NCI-H2171 treated with DMSO at 0.1 percent for 48 hours (cell line): Measurements from ENCODE around the gene MGMT.

Source experiments
- DNase-seq: peaks from one replicate; lab custom pipeline; 2025; lab: John Stamatoyannopoulos, UW

The MGMT gene

GRCh38 chr10:129774736-129775401 lies 307.8 kb downstream of the MGMT start:
- DNase-seq = no peak

DNA sequence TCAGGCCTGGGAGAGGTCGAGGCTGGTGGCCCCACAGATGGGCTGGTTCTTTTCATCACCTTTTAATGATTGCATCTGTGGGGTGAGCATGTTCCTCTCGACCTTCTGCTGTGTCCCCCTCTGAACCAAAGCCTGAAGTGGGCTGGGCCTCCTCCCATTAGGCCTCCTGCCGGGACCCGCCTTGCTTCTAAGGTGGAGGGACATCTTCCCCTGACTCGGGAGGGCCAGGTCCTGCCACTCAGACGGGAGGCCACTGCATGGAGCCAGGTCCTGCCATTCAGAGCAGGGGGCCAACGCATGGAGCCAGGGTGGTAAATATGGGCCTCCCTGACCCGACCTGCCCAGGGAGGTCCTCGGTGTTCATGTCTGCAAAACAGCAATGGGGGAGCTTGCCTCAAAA lies 308.6 kb downstream of the MGMT start:
- DNase-seq = no peak

DNA sequence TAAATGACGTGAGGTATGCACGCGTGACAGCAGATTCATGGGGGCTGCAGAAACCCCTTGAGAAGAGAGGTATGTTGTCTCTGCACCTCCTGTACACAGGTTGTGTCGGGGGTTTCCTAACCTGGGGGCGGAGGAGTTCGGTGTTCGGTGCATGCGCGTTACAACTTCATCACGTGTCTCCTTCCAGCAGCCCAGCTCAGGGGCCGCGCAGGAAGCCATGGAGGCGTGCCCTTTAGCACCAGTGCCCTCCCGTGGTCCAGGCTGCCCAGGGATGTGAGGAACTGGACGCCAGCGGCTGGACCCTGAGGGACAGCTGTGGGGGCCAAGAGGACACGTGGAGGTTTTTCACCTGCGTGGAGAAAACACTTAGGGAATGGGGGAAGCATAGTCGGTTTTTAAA lies 310.6 kb downstream of the MGMT start:
- no peak for DNase-seq

DNA sequence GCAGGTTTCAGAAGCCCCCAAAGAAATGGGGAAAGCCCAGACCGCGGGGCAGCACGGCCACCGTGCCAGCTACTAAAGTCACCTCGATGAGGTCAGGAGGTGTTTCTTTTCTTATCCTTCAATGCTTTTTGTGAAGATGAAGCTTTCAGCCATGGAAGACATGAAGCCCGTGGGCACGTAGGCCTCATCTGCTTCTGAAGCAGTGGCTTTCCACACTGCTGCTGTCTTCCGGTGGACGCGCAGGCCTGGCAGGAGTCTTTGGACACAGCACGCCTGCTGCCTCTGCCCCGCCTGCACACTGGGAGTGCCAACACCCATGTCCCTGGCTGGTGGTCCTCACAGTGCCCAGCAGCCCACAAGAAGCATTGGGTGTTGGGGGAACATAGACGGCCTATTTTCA lies 311.5 kb downstream of the MGMT start:
- DNase-seq = no peak

DNA sequence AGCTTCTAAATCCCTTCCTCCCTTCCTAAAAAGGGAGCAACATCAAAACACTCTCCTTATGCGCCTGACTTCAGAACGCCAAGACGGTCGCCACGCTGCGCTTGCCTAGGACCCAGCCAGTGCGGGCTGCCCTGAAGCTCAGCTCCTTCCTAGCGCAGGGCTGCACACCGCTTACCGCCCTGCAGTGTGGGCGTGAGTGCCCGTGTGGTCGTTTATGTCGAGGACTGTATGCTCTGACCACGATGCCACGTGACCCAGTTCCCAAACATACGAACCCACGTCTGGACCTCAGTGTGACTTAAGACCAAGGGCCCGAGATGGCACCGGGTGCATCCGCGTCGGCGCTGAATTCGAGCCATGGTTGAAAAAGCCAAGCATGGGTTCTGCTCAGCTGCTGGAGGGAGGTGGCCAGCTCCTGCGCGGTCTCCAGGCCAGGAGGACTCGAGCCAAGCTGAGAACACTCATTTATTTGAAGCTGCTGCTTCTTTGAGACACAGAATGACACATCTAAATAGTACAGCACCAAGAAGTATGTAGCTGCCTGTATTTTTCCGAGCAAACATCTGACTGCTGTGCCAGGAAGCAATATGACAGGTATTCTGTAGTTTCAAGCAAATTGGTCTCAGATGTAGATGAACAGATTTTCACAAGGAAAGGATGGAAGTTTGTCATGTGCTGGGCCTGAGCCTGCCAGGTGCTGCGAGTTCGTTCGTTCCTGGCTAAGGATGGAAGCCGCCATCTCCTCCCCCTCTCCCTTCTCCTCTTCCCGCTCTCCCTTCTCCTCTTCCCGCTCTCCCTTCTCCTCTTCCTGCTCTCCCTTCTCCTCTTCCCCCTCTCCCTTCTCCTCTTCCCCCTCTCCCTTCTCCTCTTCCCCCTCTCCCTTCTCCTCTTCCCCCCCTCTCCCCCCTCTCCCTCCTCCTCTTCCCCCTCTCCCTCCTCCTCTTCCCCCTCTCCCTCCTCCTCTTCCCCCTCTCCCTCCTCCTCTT lies 312.4 kb downstream of the MGMT start:
- DNase-seq = no peak

DNA sequence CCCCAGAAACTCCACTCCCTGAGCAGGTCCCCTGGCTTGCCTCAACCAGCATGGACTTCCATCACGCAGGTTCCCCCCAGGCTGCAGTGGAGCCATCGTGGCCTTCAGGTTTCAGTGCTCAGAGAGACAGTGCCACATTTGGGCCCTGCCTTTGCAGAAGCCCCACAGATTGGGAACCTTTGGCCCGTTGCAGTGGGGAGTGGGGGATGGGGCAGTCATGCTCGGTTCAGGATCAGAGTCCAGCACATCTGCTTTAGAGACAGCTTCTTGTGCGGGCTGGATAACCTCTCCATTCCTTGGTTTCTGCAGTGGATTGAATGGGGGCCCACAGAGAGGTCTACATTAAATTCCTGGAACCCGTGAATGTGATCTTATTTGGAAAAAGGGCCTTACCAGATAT lies 313.2 kb downstream of the MGMT start:
- DNase-seq = no peak

DNA sequence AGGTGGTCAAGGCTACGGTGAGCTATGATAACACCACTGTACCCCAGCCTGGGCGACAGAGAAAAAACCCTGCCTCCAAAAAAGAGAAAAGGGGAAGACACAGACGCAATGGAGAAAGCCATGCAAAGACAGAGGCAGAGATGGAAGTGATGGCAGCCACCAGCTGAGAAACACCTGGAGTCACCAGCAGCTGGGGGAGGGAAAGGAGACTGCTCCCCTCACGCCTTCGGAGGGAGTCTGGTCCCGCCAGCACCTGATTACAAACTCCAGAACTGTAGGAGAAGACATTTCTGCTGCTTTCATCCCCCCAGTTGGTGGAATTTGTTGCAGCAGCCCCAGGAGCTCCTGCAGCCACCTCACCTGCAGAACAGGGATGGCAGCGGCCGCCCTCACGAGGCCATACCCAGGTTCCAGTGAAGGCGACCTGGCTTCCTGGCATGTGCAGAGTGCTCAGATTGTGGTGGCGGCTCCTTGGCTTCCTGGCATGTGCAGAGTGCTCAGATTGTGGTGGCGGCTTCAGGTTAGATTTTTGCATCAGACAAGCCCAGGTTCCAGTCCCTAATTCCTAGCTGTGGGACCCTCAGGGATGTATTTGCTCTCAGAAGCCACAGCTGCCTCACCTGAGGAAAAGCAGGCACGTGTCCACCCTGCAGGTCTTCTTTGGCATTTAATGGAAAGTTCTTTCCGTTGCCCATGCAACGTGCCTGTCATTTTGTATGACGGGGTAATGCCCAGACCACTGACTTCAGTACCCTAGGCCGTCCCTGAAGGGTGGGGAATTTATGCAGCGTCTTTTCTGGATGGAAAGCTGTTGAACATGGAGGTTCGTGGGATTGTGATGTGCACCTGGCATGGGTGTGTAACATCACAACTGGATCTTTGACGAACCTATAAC lies 314.1 kb downstream of the MGMT start:
- no peak for DNase-seq

DNA sequence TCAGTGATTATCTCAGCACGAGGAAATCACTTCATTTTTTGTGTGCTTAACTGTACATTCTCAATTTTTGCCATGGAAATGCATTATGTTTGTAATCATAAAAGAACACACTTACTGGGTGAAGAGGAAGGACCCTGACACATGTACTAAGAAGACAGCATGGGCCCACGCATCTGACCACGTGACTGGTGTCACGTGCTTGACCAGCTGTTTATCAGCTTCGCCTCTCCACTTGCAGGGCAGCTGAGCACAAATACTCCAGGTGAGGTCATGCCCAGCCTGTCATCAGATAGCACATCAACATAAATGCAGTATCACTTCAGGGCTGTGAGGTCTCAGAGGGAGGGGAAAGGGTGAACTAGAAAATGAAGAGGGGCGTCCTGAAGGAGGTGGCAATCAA lies 317.2 kb downstream of the MGMT start:
- DNase-seq = peak; percentile 48

GRCh38 chr10:129784891-129785290 lies 317.9 kb downstream of the MGMT start:
- DNase-seq = no peak

DNA sequence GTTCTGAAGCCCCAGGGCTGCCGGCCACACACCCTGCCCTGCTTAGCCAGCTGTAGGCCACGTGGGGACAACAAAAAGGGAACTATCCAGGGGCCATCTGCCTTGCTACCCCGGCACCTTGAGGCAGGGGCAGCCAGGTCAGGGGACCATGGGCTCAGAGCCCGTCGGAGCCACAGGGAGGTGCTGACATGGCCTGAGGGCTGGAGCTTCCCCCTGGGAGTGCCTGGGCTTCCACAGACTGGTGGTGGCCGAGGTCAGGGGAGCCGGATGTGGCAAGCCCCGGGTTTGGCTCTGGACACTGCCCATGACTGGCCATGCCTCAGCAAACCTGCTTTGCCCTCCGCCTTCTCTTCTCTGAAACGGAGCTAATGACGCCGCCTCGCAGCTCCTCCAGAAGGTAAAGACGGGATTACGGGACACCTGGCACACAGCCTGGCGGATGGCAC lies 318.5 kb downstream of the MGMT start:
- no peak for DNase-seq

- no peak for DNase-seq
Measured at GRCh38 chr10:129786216-129786615, 319.2 kb downstream of the MGMT start.

GRCh38 chr10:129787557-129787956 lies 320.5 kb downstream of the MGMT start:
- no peak for DNase-seq

DNA sequence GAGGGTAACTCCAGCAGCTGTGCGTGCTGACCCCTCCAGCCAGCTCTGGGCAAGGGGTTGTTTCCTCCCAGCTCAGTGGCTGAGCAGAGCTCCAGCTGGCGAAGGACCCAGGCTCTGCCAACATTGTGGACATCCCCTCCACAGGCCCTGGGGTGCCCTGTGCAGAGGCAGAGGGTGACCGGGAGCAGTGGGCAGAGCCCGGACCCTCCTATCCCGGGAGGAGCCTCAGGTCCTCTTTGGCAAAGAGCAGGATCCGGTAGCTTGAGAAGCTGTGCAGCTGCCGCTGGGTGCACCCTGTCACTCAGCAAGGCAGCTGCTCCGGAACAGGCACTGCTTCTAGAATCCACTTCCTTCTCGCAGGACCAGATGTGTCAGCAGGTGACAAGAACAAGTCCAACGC lies 321.2 kb downstream of the MGMT start:
- DNase-seq = no peak

DNA sequence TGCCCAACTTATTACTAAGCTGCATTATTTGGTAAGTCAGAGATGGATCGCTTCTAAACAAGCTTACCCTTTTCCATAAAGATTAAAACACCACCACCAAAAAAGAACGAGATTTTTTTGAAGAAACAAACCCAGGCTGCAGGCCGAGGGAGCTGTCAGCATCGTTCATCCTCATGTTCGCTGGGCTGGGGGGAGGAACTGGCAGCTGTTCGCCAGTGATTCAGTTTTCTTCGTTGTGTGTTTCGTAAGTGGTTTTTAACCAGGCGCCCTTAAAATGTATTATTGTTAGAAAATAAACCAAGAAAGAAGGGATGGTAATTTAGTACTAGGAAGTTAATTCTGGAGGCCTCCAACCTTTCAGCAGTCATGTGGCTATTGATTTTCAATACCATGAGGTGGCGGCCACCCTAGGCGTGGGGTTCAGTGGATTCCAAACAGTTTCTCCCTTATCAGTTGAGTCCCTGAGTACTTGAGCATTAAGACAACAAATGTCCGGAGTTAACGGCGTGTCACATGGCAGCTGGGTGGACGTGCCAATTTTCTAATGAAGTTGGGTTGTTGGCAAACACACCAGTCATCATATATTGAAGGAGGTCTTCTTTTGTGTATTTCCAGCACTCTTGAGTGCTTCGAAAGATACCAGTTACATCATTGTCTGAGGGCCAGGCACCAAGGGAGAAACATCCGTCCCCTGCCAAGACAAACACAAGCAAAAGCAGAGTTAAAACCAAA lies 323.8 kb downstream of the MGMT start:
- no peak for DNase-seq

- peak; percentile 82 for DNase-seq
Measured at GRCh38 chr10:129792141-129792540, 325.1 kb downstream of the MGMT start.

DNA sequence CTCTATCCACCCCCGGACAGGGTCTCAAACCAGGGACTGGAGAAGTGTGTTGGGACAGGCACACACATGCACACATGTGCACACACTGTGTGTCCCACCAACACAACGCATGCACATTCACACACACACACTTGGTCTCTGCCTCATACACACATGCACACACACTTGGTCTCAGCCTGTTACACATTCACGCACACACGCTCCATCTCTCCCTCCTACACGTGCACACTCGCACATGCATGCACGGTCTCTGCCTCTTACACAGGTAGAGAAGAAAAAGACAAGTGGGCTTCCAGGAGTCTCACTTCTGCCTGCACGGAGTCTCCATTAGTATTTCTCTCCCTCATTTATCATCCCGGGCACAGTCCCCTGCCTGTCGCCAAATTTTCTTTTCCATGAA lies 325.8 kb downstream of the MGMT start:
- DNase-seq = no peak

DNA sequence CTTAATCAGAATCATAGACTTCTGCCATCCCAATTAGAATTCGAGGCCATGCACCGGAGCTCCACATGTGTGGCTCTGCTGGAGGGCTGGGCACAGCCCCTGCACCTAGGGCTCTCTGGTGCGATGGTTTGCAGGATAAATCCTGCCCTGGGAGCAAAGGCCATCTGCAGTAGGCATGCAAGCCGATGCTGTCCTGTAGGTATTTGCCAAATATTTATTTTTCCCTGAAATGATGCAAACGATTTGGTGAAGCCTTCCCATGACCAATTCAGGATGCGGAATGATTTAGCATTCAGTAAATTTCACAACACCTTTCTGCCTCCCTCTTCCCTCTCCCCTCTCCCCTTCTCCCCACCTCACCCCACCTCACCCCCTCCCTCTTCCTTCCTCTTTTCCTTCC lies 326.4 kb downstream of the MGMT start:
- DNase-seq = no peak

DNA sequence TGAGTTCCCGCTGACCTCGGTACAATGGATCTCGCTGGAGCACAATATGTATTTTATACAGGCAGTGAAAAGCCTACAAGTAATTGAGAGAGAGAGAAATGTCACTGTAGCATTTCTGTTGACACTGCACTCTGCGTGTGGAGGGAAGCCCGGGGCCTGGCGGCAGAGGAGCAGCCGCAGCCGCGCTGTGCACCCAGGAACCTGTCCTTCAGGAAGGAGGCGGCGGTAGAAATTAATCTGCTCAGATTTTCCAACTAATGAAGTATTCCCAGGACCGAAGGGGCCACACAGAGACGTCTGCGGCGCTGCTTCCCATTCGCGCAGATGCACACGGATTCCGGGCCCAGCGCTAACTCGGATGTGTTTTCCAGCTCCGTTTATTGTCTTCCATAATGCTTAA lies 327.0 kb downstream of the MGMT start:
- DNase-seq = no peak

GRCh38 chr10:129796710-129797420 lies 329.8 kb downstream of the MGMT start:
- no peak for DNase-seq

DNA sequence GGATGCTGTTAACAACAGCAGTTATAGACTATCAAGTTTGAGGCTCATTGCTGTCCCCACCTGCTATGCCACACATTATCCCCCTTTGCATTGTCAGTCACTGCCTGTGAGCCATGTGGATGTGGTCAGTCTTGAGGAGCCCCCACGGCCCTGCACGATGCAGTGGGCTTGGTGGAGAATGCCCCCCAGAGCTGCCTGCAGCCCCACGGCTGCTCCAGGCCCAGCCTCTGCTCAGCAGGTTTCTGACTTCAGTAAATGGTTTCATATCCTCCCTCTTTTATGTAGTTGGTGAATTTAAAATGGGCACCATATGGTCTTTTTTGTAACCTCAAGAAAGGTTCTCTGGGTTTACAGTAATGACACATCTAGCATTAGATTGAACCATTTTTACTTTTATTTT lies 332.9 kb downstream of the MGMT start:
- peak; percentile 19 for DNase-seq

DNA sequence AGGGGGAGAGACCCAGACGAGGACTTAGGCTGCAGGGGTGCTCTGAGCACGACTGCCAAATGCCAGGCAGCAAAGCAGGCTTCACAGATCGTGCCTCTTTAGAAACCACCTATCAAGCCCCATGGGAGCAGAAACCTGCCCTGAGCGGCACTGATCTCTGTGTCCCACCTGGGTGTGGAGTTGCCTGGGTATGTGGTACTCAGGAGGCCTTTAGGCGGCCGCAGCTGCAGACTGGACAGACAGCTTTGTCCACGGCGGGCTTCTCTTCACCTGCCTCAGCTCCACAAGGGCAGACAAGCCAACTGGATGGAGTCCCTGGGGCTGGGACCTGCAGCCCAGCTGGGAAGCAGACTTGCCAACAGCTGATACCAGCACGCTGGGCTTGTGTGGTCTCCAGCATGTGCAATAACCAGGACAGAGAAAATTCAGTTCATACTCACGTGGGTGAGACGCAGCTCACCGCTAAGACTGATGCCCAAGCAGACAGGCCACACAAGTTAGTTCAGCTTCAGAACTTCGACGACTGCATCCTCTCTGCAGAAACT lies 333.8 kb downstream of the MGMT start:
- DNase-seq = no peak
